IPS-18c (cell line): ENCODE results near the gene FRMD8.

ENCODE experiments used
- H3K4me3 ChIP-seq: 2 replicates; pipeline ENCODE4 v1.7.0; 2013; ENCODE audit warnings: low read depth, mild to moderate bottlenecking, low read length, moderate library complexity; ENCODE audit not compliant: insufficient read depth
- H3K9me3 ChIP-seq: one replicate; pipeline ENCODE4 v1.6.1; 2013; ENCODE audit warnings: mild to moderate bottlenecking, low read length, moderate library complexity; ENCODE audit not compliant: control insufficient read depth, insufficient read depth

FRMD8 gene

DNA sequence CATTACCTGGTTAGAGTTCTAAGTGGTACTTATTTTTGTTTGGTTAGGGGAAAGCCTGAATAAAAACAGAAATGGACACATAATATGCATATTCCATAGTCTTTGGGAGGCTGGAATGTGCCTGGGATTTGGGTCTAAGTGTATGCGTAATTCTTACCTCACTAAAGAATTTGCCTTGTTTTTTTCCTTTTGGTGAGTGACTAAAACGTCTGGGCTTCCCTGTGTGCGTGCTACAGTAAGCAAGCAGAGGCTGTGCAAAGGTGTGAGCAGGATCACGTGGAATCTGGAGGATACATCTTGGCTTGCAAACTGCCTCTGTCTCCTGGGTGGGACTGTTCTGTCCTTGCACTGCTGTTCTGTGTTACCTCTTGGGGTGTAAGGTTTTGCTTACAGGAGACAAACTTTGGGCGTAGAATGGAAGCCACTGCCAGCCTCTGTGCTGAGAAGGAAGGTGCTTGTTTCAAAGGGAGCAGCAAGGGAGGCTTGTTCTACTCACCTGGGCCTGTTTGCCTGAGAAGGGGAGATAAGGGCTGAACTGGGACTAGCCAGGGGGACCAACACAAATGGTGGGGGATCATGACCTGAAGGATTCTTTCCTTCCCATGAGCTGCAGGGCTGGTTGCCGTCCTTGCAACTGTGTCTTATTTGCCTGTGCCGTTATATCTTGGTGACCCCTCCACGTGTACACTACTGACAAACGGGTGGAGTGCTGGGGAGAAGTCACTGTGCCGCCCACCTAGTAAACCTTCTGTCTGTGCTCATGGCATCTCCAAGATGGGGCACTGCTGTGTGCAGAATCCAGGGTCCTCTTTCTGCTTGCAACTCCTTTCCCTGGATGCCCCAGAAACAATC lies 40.6 kb downstream of the FRMD8 start:
- H3K4me3 ChIP-seq: 0 out of 2 replicates have a peak overlapping the region, but pooled peaks have one; percentile 22

DNA sequence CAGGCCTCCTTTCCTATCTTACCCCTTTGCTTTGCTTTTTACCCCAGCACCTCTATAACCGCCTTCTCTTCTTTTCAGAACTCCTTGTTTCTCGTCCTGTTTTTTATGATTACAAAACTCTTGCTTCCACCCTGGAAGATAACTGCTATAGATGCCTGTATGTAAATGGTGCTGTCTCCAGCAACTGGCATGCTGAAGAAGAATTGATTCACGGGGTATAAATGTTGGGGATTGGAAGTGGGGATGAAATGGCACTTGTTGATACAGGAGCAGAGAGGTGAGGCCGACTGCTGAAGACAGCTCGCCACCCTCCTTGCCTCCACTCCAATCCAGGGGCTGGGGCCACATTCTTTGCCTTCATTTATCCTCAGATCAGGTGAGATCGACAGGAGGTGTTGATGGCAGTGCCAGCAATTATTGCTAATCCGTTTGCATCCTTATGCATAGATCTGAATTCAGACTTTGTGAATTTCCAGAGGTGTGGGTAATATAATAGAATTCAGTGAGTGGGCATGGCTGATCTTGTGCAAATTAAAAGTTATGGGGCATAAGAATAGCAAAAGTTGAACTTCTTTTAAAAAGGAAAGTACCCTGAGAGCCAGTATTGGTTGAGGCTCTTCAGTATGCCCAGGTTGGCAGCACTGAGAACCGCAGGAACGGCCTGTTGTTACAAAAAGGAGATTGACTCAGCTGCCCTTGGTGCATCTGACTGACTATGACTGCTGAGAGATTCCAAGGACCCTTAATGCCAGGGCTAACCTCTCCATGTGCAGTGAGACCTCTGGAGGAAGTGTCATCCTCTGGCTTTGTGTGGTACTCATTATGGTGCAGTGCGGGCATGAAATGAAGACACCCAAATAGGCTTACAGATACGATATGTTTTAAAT lies 41.5 kb downstream of the FRMD8 start:
- Histone ChIP-seq H3K4me3 (no peak overlapping the region), H3K9me3 (no peaks in the 10 kb centered on the region)

More for the DNA sequence above, 40.6 kb downstream of the FRMD8 start:
- no peaks in the 10 kb centered on the region for H3K9me3 ChIP-seq

DNA sequence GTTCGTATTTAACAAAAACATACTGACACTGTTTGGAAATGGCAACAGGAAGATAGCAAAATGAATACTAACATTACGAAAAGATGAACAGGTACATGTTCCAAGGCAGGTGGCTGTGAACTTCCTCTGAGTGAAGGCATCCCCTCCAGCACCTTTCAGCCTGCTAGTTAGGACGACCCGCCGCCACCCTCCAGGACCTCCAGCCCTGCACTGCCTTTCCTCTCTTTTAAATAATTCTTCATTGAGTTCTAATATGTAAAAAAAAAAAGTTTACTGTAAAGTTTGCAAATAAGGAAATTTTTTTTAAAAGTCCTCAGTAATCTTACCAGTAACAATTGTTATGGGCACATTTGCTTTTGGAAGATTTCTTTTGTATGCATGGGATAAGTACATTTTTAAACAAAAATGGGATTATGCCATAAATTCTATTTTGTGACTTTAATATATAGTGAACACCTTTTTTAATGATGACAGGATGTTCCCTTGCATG lies 42.2 kb downstream of the FRMD8 start:
- Histone ChIP-seq H3K9me3 (no peaks in the 10 kb centered on the region), H3K4me3 (no peak overlapping the region)

DNA sequence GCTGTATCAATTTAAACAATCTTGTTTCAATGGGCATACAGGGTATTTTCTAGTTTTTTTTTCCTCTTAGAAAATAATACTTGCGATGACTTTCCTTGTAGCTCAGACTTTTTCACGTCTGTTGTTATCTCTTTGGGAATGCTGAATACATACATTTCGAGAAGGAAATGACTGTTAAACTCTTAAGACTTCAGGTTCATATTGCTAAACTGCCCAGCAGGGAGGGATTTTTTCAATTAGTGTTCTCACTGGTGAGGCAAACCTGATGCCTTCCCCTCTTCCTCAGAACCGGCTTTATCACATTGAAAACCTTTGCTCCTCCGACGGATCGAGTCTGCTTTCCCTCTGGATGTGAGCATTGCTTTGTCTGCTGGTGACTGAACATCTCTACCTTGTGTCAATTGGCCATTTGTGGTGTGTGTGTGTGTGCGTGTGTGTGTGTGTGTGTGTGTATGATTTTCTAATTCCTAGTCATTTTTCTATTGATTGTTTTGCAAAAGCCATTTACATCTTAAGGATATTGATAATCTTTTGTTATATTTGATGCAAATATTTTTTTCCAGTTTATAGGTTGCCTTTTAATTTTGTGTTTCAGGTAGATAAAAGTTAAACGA lies 42.7 kb downstream of the FRMD8 start:
- Histone ChIP-seq H3K9me3 (no peaks in the 10 kb centered on the region), H3K4me3 (no peak overlapping the region)

DNA sequence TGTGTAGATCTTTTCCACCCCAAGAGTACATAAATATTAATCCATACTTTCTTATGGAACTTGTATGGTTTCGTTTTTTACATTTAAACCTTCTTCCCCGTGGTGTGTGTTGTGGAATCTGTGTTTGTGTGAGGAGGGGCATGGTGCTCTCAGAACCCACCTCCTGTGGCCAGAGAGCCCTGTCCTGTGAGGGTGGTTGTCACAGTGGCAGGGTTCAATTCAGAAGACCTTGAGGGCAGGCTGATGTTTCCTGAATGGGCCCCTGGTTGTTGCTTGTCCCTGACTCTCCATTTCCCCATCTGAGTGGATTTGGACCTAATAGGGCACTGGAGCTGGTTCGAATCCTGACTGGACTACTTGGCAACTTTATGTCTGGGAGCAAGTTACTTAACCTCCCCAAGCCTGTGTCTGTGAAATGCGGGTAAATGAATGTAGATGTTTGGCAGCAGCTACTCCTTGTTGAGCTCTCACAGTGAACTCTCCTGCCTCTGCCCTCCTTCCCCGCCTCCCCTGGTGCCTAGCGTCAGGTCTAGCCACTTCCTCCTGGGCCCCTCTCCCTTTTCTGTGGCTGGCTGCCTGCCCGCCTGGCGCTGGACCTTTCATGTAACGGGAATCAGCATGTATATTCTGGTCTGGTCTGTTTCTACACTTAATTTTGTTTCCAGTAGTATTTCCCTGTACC lies 43.4 kb downstream of the FRMD8 start:
- no peak overlapping the region for H3K4me3 ChIP-seq
- H3K9me3 ChIP-seq: no peaks in the 10 kb centered on the region

DNA sequence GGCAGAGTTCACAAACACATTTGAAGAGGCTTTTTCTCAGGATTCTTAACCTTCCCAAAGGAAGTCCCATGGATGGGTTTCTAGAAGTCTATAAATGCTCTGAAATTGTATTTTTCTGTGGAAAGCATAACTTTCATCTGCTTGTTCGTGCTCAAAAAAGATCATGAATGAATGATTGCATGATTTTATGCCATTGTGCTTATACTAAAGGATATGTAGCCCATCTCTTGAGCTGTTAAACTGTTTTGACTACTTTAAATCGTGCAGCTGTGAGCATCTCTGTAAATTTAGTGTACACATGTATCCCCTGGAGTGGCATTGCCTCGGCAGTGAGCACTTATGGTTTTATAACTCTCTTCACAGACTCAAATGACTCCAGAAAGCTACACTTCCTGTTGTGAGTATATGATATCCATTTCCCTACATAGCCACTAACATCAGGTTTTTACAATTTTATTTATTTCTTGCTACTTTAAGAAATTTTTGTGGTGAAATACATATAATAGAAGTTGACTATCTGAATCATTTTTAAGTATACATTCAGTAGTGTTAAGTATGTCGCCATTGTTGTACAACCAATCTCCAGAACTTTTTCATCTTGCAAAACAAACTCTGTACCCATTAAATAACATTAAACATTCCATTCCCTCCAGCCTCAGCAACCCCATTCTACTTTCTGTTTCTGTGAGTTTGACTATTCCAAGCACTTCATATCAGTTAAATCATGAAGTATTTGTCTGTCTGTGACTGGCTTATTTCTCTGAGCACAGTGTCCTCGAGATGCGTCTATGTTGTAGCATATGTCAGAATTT lies 44.2 kb downstream of the FRMD8 start:
- Histone ChIP-seq H3K4me3 (no peak overlapping the region), H3K9me3 (no peaks in the 10 kb centered on the region)

DNA sequence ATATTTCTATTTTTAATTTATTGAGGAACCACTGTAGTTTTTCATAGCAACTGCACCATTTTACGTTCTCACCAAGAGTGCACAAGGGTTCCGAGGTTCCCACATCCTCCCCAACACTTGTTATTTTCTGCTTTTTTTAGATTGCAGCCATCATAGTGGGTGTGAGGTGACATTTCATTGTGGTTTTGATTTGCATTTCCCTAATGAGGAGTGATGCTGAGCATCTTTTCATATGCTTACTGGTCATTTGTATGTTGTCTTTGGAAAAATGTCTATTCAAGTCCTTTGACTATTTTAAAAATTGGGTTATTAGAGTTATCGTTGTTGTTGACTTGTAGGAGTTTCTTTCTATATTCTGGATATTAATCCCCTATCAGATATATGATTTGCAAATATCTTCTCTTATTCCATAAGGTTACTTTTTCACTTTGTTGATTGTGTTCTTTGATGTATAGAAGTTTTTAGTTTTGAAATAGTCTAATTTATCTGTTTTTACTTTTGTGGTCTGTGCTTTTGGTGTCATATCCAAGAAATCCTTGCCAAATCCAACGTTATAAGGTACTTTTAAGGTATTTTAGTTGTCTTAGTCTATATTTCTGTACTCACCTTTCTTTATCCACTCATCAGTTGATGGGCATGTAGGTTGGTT lies 45.1 kb downstream of the FRMD8 start:
- no peak overlapping the region for H3K4me3 ChIP-seq
- no peaks in the 10 kb centered on the region for H3K9me3 ChIP-seq

DNA sequence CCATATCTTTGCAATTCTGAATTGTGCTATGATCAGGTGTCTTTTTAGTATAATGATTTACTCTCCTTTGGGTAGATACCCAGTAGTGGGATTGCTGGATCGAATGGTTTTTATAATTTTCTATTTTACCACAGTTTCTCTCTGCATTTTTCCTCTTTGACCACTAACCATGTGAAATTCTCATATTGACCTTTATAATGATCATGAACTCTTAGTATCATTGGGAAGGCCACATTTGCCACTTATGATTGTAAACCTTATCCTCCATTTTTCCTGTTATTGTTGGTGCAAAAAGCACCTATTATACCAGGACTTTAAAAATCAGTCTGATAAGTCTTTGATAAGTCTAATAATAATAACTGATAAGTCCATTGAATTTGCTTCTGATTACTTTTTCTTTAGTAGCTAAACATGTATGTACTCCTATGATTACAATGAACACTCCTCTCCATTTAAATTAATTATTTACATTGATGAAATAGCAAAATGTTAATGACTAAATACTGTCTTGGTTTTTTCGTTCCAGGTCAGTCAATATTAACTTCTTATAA lies 45.7 kb downstream of the FRMD8 start:
- Histone ChIP-seq H3K9me3 (no peaks in the 10 kb centered on the region), H3K4me3 (no peak overlapping the region)

DNA sequence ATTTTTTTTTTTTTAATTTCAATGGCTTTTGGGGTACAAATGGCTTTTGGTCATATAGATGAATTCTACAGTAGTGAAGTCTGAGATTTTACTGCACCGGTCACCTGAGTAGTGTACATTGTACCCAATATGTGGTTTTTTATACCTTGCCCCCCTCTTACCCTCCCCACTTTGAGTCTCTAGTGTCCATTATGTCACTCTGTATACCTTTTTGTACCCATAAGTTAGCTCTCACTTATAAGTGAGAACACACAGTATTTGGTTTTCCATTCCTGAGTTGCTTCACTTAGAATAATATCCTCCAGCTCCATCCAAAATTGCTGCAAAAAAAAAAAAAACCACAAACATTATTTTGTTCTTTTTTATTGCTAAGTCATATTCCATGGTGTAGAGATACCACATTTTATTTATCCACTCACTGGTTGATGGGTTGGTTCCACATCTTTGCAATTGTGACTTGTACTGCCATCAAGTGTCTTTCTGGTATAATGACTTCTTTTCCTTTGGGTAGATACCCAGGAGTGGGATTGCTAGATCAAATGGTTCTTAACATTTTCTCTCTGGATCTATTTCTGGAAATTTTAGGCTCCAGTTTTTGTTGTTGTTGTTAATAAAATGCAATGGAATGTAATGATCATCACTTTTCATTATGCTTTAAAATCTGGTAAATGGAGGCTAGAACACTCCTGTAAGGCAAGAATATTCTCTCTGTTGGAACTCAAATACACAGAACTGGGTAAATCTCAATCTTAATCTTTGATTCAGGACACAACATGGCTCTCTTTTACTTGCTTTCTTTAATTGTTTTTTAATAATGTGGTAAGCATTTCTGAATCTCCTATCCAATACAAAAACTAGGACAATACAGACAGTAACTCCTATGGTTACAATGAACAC lies 46.5 kb downstream of the FRMD8 start:
- no peak overlapping the region for H3K4me3 ChIP-seq
- no peaks in the 10 kb centered on the region for H3K9me3 ChIP-seq

DNA sequence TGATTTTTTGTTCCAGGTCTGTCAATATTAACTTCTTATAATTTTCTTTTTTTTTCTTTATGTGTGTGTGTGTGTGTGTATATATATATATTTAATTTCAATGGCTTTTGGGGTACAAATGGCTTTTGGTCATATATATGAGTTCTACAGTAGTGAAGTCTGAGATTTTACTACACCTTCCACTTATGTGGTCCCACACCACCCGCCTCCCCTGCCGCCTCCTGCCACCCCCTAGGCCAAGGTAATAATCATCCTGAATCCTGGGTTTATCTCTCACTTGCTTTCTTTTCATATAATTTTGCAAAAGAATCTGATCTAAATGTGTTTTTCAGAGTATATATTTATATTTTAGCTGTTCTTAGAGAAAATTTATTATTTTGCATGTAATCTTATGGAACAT lies 47.2 kb downstream of the FRMD8 start:
- H3K9me3 ChIP-seq: no peaks in the 10 kb centered on the region
- no peak overlapping the region for H3K4me3 ChIP-seq

DNA sequence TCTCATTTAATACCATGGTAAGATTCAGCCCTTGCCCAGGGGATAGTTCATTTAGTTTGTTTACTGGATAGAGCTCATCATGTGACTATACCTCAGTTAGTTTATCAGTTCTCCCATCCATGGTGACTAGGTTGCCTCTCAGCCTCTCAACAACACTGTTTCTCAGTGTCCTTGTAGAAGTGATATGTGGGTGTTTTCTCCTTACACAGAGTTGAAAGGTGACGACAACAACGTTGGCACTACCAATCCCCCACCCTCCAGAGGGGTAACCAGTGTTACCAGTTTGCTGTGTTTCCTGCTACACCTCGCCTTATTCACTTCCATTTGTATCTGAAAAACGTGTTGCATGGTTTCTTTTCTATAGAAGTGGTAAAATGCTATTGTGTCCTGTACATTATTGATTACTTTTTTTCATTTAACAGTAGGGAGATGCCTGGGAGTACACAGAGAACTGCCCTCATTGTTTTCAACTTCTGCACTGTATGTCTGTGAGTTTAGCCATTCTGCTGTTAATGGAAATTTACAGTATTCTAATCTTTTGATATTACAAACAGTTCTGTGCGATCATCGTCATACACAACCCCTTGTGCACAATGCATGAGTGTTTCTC lies 47.7 kb downstream of the FRMD8 start:
- Histone ChIP-seq H3K4me3 (no peak overlapping the region), H3K9me3 (no peaks in the 10 kb centered on the region)

DNA sequence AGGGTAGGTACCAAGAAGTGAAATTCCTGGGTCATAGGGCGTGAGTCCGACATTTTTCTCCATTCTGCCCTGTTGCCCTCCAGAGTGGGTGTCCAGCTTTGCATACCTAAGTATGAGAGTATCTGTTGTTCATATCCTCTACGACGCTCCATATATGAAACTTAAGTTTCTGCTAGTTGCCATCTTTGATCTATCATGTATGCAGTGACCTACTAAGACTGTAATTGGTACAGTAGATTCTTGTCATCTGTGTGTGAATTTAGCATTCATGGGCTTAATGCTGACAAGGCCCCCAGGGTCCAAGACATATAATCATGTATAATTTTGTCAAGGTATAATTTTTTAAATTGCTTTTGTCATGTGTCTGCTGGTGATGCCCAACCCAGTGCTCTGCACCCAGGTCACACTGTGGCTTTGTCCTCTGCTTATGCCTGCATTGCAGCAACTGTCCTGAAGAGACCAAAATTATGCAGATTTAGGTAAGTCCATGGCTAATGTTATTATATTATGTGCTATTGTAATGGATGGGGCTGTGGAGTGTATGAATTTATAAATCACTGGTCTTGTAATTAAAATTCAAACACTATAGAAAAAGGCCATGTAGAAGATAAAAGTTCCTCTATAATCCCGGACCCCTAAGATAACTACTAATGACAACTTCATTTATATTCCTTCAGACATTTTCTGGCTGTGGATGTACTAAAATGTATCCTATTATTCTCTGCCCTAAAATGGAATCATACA lies 48.4 kb downstream of the FRMD8 start:
- no peak overlapping the region for H3K4me3 ChIP-seq

DNA sequence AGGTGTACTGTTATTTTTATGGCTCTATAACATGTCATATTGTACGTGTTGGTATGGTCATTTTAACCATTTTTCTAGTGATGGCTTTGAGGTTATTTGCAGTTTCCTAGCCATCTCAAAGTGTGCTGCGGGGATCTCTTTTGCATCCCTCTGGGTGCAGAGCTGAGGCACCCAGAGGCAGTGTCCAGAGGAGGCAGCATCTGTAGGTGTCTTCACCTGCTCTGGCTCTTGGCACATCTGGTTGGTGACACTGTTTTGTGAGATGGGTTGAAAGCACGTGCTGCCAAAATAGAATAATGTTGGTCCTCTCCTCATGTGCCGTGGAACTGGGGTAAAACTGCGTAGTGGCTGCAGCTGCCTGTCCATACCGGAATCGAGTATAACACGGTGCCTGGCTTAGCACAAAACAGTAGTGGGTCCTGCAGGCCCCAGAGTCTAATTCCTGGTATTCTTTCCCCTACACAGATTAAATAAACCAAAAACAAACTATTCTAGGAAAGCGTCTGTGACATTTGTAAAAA lies 49.0 kb downstream of the FRMD8 start:
- no peaks in the 10 kb centered on the region for H3K9me3 ChIP-seq
- H3K4me3 ChIP-seq: no peak overlapping the region

More for the DNA sequence above, 48.4 kb downstream of the FRMD8 start:
- H3K9me3 ChIP-seq: no peaks in the 10 kb centered on the region

DNA sequence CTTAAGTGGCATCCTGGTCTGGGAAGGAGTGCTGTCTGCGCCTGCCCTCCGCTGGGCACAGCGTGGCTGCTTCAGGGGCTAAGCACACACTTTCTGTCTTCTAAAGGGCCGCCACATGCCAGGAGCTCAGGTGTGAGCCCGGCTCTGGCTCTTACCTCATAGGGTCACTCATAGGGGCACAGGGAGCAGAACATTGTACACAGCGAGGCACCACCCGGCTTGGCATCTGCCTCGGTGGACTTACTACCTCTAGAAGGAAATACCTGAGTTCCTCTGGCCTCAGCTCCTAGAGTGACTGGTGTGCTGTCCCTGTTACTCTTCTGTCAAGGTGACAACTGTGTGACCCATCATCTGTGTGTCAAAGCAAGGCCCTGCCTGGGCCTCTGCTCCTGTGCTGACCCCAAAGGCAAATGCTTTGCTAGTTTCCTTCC lies 49.6 kb downstream of the FRMD8 start:
- no peak overlapping the region for H3K4me3 ChIP-seq
- no peaks in the 10 kb centered on the region for H3K9me3 ChIP-seq
